DOHH2 (cell line): ENCODE results near the gene PCDH17.

Source experiments
- H3F3A ChIP-seq: fragments of 200-600 bp; sonication (generic), shearing (Covaris generic); 2 replicates; pipeline ENCODE4 v1.6.0; 2016; ENCODE audit warnings: antibody characterized with exemption, mild to moderate bottlenecking; ENCODE audit not compliant: control insufficient read depth, insufficient read depth
- H3K27ac ChIP-seq: fragments of 200-600 bp; sonication (generic); 2 replicates; pipeline ENCODE4 v1.5.1; 2014; ENCODE audit warnings: low read depth, mild to moderate bottlenecking, low read length, moderate library complexity
- H3K27me3 ChIP-seq: fragments of 200-600 bp; sonication (generic); 2 replicates; pipeline ENCODE4 v1.6.1; 2014; ENCODE audit warnings: mild to moderate bottlenecking, low read length, mixed read lengths; ENCODE audit not compliant: control insufficient read depth
- H3K36me3 ChIP-seq: fragments of 200-600 bp; sonication (generic); 2 replicates; pipeline ENCODE4 v1.6.1; 2014; ENCODE audit warnings: mild to moderate bottlenecking, low read length, moderate library complexity, mixed read lengths; ENCODE audit not compliant: control insufficient read depth
- H3K4me1 ChIP-seq: fragments of 200-600 bp; sonication (generic); 2 replicates; pipeline ENCODE4 v1.6.1; 2014; ENCODE audit warnings: mild to moderate bottlenecking, low read length, mixed read lengths; ENCODE audit not compliant: control insufficient read depth
- H3K4me2 ChIP-seq: fragments of 200-600 bp; sonication (generic); 2 replicates; pipeline ENCODE4 v1.6.0; 2014; ENCODE audit warnings: mild to moderate bottlenecking, low read length, moderate library complexity
- H3K4me3 ChIP-seq: fragments of 200-600 bp; sonication (generic); 2 replicates; pipeline ENCODE4 v1.5.1; 2014; ENCODE audit warnings: mild to moderate bottlenecking, low read length, mixed read lengths
- H3K79me2 ChIP-seq: fragments of 200-600 bp; sonication (generic); 2 replicates; pipeline ENCODE4 v1.6.1; 2014; ENCODE audit warnings: mild to moderate bottlenecking, low read length, mixed read lengths; ENCODE audit not compliant: control insufficient read depth
- H3K9me2 ChIP-seq: fragments of 200-600 bp; sonication (generic); replicated peaks from 2 replicates; pipeline ENCODE4 v1.6.1; 2014; ENCODE audit warnings: mild to moderate bottlenecking, low read length, mixed read lengths; ENCODE audit not compliant: control insufficient read depth
- H3K9me3 ChIP-seq: fragments of 200-600 bp; sonication (generic); 2 replicates; pipeline ENCODE4 v1.6.1; 2014; ENCODE audit warnings: antibody characterized with exemption, low read length, mixed read lengths; ENCODE audit not compliant: control insufficient read depth, insufficient read depth
- H4K20me1 ChIP-seq: fragments of 200-600 bp; sonication (generic); 2 replicates; pipeline ENCODE4 v1.6.0; 2014; ENCODE audit warnings: low read depth, mild to moderate bottlenecking, antibody characterized with exemption, low read length, moderate library complexity; ENCODE audit not compliant: control insufficient read depth, insufficient read depth
- EZH2phosphoT487 ChIP-seq: fragments of 200-600 bp; sonication (generic); IDR thresholded peaks from 2 replicates; pipeline ENCODE4 v1.6.1; 2017; ENCODE audit warnings: borderline replicate concordance, mild to moderate bottlenecking, antibody characterized with exemption, low read length, moderate library complexity, mixed read lengths
- TF ChIP-seq, protein P1 (sequence below): fragments of 200-600 bp; sonication (generic); IDR thresholded peaks from one replicate; pipeline ENCODE4 v1.5.1; 2014; ENCODE audit warnings: antibody characterized with exemption, mild to moderate bottlenecking, low read depth, low read length; ENCODE audit not compliant: poor library complexity, severe bottlenecking

The PCDH17 gene

GRCh38 chr13:57588639-57589038 lies 42.9 kb upstream of the PCDH17 start:
- no peaks in the 10 kb centered on the region for H3K9me2 ChIP-seq
- H3K4me2 ChIP-seq, result no peak overlapping the region
- H3K27me3 ChIP-seq, result no peaks in the 10 kb centered on the region
- no peaks in the 10 kb centered on the region for H3K36me3 ChIP-seq
- no peak overlapping the region for H3K27ac ChIP-seq
- no peak overlapping the region for H3K4me3 ChIP-seq
- H3K9me3 ChIP-seq, result no peaks in the 10 kb centered on the region
- H4K20me1 ChIP-seq, result no peaks in the 10 kb centered on the region
- H3F3A ChIP-seq, result no peaks in the 10 kb centered on the region
- H3K79me2 ChIP-seq, result no peaks in the 10 kb centered on the region
- no peaks in the 10 kb centered on the region for H3K4me1 ChIP-seq
- TF ChIP-seq EZH2phosphoT487, result no peak
- TF ChIP-seq, protein P1, sequence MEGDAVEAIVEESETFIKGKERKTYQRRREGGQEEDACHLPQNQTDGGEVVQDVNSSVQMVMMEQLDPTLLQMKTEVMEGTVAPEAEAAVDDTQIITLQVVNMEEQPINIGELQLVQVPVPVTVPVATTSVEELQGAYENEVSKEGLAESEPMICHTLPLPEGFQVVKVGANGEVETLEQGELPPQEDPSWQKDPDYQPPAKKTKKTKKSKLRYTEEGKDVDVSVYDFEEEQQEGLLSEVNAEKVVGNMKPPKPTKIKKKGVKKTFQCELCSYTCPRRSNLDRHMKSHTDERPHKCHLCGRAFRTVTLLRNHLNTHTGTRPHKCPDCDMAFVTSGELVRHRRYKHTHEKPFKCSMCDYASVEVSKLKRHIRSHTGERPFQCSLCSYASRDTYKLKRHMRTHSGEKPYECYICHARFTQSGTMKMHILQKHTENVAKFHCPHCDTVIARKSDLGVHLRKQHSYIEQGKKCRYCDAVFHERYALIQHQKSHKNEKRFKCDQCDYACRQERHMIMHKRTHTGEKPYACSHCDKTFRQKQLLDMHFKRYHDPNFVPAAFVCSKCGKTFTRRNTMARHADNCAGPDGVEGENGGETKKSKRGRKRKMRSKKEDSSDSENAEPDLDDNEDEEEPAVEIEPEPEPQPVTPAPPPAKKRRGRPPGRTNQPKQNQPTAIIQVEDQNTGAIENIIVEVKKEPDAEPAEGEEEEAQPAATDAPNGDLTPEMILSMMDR, result no peak

DNA sequence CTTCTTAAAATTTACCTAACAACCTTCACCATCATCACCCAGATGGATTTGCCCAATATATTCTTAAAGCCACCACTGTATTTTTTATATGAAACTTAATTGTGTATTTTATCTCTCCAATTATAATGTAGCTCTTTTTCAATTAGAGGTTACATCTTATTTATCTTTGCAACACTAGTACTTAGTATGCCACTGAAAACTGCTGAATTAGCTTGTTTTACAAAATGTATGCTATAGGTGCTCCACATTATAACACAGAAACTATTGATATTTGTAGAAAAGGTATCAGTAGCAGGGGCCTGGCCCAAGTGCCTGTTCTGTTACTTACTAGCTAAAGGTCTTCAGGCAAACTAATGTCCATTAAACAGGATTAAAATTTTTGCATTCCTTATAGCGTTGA lies 35.8 kb upstream of the PCDH17 start:
- Histone ChIP-seq H3K4me3 (no peak overlapping the region), H3K27me3 (no peaks in the 10 kb centered on the region), H3K79me2 (no peaks in the 10 kb centered on the region), H3K36me3 (no peaks in the 10 kb centered on the region), H3F3A (no peaks in the 10 kb centered on the region), H3K4me1 (no peaks in the 10 kb centered on the region), H3K9me2 (no peaks in the 10 kb centered on the region), H3K4me2 (no peak overlapping the region), H3K27ac (no peak overlapping the region), H4K20me1 (no peaks in the 10 kb centered on the region), H3K9me3 (no peaks in the 10 kb centered on the region)
- TF ChIP-seq, protein P1, result no peak
- TF ChIP-seq EZH2phosphoT487, result no peak

- Histone ChIP-seq H3K27ac (no peak overlapping the region), H3F3A (no peaks in the 10 kb centered on the region), H3K36me3 (no peaks in the 10 kb centered on the region), H3K9me3 (no peaks in the 10 kb centered on the region), H3K79me2 (no peaks in the 10 kb centered on the region), H4K20me1 (no peaks in the 10 kb centered on the region), H3K9me2 (no peaks in the 10 kb centered on the region), H3K27me3 (no peaks in the 10 kb centered on the region), H3K4me2 (no peak overlapping the region), H3K4me1 (no peaks in the 10 kb centered on the region), H3K4me3 (no peak overlapping the region)
- TF ChIP-seq, protein P1, result no peak
- TF ChIP-seq EZH2phosphoT487, result no peak
These were observed 30.0 kb upstream of the PCDH17 start for GRCh38 chr13:57601536-57601935.

DNA sequence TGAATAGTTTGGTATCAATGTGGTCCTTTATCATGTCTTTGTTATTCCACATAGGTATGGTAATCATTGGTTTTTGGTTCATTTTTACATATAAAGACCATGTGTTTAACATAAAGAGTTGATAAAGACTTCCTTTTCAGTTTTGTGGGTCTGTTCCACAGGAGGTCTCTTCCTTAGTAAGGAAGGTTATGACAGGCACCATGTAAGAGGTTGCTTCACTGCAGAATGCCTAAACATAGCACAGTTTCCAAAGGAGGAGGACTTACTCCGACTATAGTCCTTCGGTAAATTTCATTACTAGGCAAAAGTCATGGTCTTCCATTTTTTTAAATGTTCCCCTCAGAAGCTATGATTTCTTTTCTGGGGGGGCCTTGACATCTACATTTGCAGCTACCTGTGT lies 27.1 kb upstream of the PCDH17 start:
- Histone ChIP-seq H3F3A (no peaks in the 10 kb centered on the region), H3K27me3 (no peaks in the 10 kb centered on the region), H3K9me3 (no peaks in the 10 kb centered on the region), H3K27ac (no peak overlapping the region), H3K36me3 (no peaks in the 10 kb centered on the region), H3K9me2 (no peaks in the 10 kb centered on the region), H3K79me2 (no peaks in the 10 kb centered on the region), H4K20me1 (no peaks in the 10 kb centered on the region), H3K4me1 (no peaks in the 10 kb centered on the region), H3K4me3 (no peak overlapping the region), H3K4me2 (no peak overlapping the region)
- no peak for TF ChIP-seq EZH2phosphoT487
- TF ChIP-seq, protein P1, result no peak
